HEK293T (cell line): ENCODE data around the gene BGN.

Experiments
- BHLHE40 ChIP-seq: fragments of 450-650 bp; IDR thresholded peaks from 2 replicates; pipeline ENCODE4 v1.6.1; 2016; ENCODE audit warnings: mild to moderate bottlenecking, moderate library complexity, borderline replicate concordance
- FOXA1 ChIP-seq: fragments of 450-650 bp; IDR thresholded peaks from 2 replicates; pipeline ENCODE4 v1.6.1; 2016; ENCODE audit warnings: mild to moderate bottlenecking
- FOXK2 ChIP-seq: fragments of 450-650 bp; IDR thresholded peaks from 2 replicates; pipeline ENCODE4 v1.6.1; 2016; ENCODE audit warnings: mild to moderate bottlenecking
- FOXM1 ChIP-seq: fragments of 450-650 bp; IDR thresholded peaks from 2 replicates; pipeline ENCODE4 v1.6.1; 2017; ENCODE audit warnings: mild to moderate bottlenecking, borderline replicate concordance
- HDGF ChIP-seq: fragments of 450-650 bp; IDR thresholded peaks from 2 replicates; pipeline ENCODE4 v1.6.1; 2017; ENCODE audit warnings: antibody characterized with exemption, borderline replicate concordance
- SP1 ChIP-seq: fragments of 450-650 bp; IDR thresholded peaks from 2 replicates; pipeline ENCODE4 v1.6.1; 2017
- SUZ12 ChIP-seq: fragments of 450-650 bp; IDR thresholded peaks from 2 replicates; pipeline ENCODE4 v1.6.1; 2016; ENCODE audit warnings: mild to moderate bottlenecking
- TARDBP ChIP-seq: fragments of 450-650 bp; IDR thresholded peaks from 2 replicates; pipeline ENCODE4 v1.6.1; 2016
- ZNF384 ChIP-seq: fragments of 450-650 bp; IDR thresholded peaks from 2 replicates; pipeline ENCODE4 v1.6.1; 2016

- TF ChIP-seq SUZ12 (no peak), BHLHE40 (no peak), TARDBP (no peak), SP1 (no peak), FOXK2 (no peak), HDGF (no peak), FOXM1 (no peak), ZNF384 (no peak), FOXA1 (no peak)
Measured at GRCh38 chrX:153457136-153457825, 37.5 kb upstream of the BGN start.
